Measurements from ENCODE around the gene FOXO3.
"Not testable (repeated sequence)": the region's sequence is repeated elsewhere in the genome, so short reads cannot be mapped to it uniquely, and the experiment has no call there.

- not testable (repeated sequence) for TF ChIP-seq CTCF (IDR thresholded peaks at IDR 0.05 in 4 of 5, conservative IDR thresholded peaks at IDR 0.05 in 1 of 5); POLR2A (IDR thresholded peaks at IDR 0.05)
Measured at GRCh38 chr6:108663494-108664064, 102.9 kb downstream of the FOXO3 start.

Data from gastrocnemius medialis (tissue), 4 donors.